Peyer's patch (tissue), 4 donors: ENCODE results near the gene SEZ6. TPM values are rescaled to one million over a fixed set of nuclear protein-coding genes. Genes with fewer than 3 reads are reported as not detected.

Experiments
- DNase-seq, 3 donors: peaks; one replicate each; pipeline ENCODE4 v3.0.0-alpha.2; 2017 to 2019
- H3K27ac ChIP-seq, 4 donors: fragments of 200-600 bp; sonication (generic); one replicate each; pipeline ENCODE4 v1.5.1; 2016 to 2019
- H3K27me3 ChIP-seq, 2 donors: fragments of 200-600 bp; sonication (generic); one replicate each; pipeline ENCODE4 v1.5.1; 2019
- H3K36me3 ChIP-seq, 3 donors: fragments of 200-600 bp; sonication (generic); one replicate each; pipeline ENCODE4 v1.5.1; 2016 to 2019
- H3K4me1 ChIP-seq, 4 donors: fragments of 200-600 bp; sonication (generic); one replicate each; pipeline ENCODE4 v1.5.1; 2016 to 2019
- H3K4me3 ChIP-seq, 4 donors: fragments of 200-600 bp; sonication (generic); 1 replicate in 3 of 4; 2 replicates in 1 of 4; pipeline ENCODE4 v1.5.1; 2016 to 2019; ENCODE audit warnings: mild to moderate bottlenecking in 1 of 4
- H3K9me3 ChIP-seq, 4 donors: fragments of 200-600 bp; sonication (generic); one replicate each; pipeline ENCODE4 v1.5.1; 2016 to 2019; ENCODE audit warnings: mild to moderate bottlenecking in 1 of 4
- CTCF ChIP-seq, 6 experiments: fragments of 450-650 bp in 4 of 6; fragments of 200-600 bp in 2 of 6; sonication (generic) in 1 of 6; IDR thresholded peaks; one replicate each; pipeline ENCODE4 v1.5.1; 2017 to 2019; ENCODE audit warnings: antibody characterized with exemption in 6 of 6, mild to moderate bottlenecking in 3 of 6, moderate library complexity in 1 of 6
- POLR2A ChIP-seq, 2 donors: fragments of 450-650 bp; IDR thresholded peaks; one replicate each; pipeline ENCODE4 v1.5.1; 2017; ENCODE audit warnings: antibody characterized with exemption in 2 of 2, mild to moderate bottlenecking in 2 of 2, moderate library complexity in 2 of 2
- total RNA-seq, 4 donors: library from RNA; depleted of rRNA; stranded (reverse); fragments of >200 nt; gene quantifications; one replicate each; pipeline ENCODE4 v1.1.0, GENCODE V29; 2016

The SEZ6 gene
- total RNA-seq, 4 donors from 2014 or later = 0.66 to 1.1 TPM; not detected in 2

- Histone ChIP-seq H3K9me3 (no peaks in the 10 kb centered on the region), H3K27me3 (no peaks in the 10 kb centered on the region), H3K27ac (no peak overlapping the region), H3K4me3 (no peak overlapping the region), H3K36me3 (no peaks in the 10 kb centered on the region), H3K4me1 (no peaks in the 10 kb centered on the region)
- no peak for DNase-seq
- TF ChIP-seq CTCF (IDR thresholded peaks at IDR 0.05) = no peak
- TF ChIP-seq POLR2A (IDR thresholded peaks at IDR 0.05) = no peak
These were observed 42.7 kb downstream of the SEZ6 start for GRCh38 chr17:28963055-28963611.

GRCh38 chr17:28961391-28961790 lies 44.4 kb downstream of the SEZ6 start:
- Histone ChIP-seq H3K36me3 (no peaks in the 10 kb centered on the region), H3K4me3 (no peak overlapping the region), H3K27ac (no peak overlapping the region), H3K4me1 (no peaks in the 10 kb centered on the region), H3K27me3 (no peaks in the 10 kb centered on the region), H3K9me3 (no peaks in the 10 kb centered on the region)
- DNase-seq = no peak
- no peak for TF ChIP-seq POLR2A (IDR thresholded peaks at IDR 0.05)
- TF ChIP-seq CTCF (IDR thresholded peaks at IDR 0.05) = no peak

GRCh38 chr17:28960256-28961061 lies 45.4 kb downstream of the SEZ6 start:
- H3K4me3 ChIP-seq = no peak overlapping the region
- no peak for DNase-seq
- H3K9me3 ChIP-seq = no peaks in the 10 kb centered on the region
- no peaks in the 10 kb centered on the region for H3K27me3 ChIP-seq
- H3K27ac ChIP-seq = no peak overlapping the region
- H3K4me1 ChIP-seq = no peaks in the 10 kb centered on the region
- no peak for TF ChIP-seq POLR2A (IDR thresholded peaks at IDR 0.05)
- no peak for TF ChIP-seq CTCF (IDR thresholded peaks at IDR 0.05)
- H3K36me3 ChIP-seq = no peaks in the 10 kb centered on the region

- no peak for DNase-seq
- no peak overlapping the region for H3K27ac ChIP-seq
- no peaks in the 10 kb centered on the region for H3K4me1 ChIP-seq
- H3K4me3 ChIP-seq = no peak overlapping the region
- no peak for TF ChIP-seq CTCF (IDR thresholded peaks at IDR 0.05)
- no peak for TF ChIP-seq POLR2A (IDR thresholded peaks at IDR 0.05)
- no peaks in the 10 kb centered on the region for H3K36me3 ChIP-seq
- H3K27me3 ChIP-seq = no peaks in the 10 kb centered on the region
- no peaks in the 10 kb centered on the region for H3K9me3 ChIP-seq
These were observed 46.4 kb downstream of the SEZ6 start for GRCh38 chr17:28959471-28959871.

- no peak for DNase-seq
These were observed 46.9 kb downstream of the SEZ6 start for GRCh38 chr17:28958820-28959455.

More at GRCh38 chr17:28958820-28959455, 46.9 kb downstream of the SEZ6 start:
- no peaks in the 10 kb centered on the region for H3K36me3 ChIP-seq
- no peaks in the 10 kb centered on the region for H3K9me3 ChIP-seq
- H3K4me3 ChIP-seq = no peak overlapping the region
- no peak overlapping the region for H3K27ac ChIP-seq
- TF ChIP-seq POLR2A (IDR thresholded peaks at IDR 0.05) = no peak
- TF ChIP-seq CTCF (IDR thresholded peaks at IDR 0.05) = no peak
- no peaks in the 10 kb centered on the region for H3K4me1 ChIP-seq
- no peaks in the 10 kb centered on the region for H3K27me3 ChIP-seq
